Esophagus mucosa (tissue), 1 donor: ENCODE measurements around the gene DIS3L2. TPM values are rescaled to one million over a fixed set of nuclear protein-coding genes. Genes with fewer than 3 reads are reported as not detected.

Experiments used
- ATAC-seq: fragments of 200-7000 bp; cut with Tn5 transposase; one replicate; pipeline ENCODE4 v1.9.1; 2020
- total RNA-seq: library from RNA; stranded (reverse); gene quantifications from one replicate; pipeline ENCODE4 v1.2.4, GENCODE V29; 2023
- donor health status: DM: yes; HTN: yes; CAD: no.

Gene DIS3L2, protein sequence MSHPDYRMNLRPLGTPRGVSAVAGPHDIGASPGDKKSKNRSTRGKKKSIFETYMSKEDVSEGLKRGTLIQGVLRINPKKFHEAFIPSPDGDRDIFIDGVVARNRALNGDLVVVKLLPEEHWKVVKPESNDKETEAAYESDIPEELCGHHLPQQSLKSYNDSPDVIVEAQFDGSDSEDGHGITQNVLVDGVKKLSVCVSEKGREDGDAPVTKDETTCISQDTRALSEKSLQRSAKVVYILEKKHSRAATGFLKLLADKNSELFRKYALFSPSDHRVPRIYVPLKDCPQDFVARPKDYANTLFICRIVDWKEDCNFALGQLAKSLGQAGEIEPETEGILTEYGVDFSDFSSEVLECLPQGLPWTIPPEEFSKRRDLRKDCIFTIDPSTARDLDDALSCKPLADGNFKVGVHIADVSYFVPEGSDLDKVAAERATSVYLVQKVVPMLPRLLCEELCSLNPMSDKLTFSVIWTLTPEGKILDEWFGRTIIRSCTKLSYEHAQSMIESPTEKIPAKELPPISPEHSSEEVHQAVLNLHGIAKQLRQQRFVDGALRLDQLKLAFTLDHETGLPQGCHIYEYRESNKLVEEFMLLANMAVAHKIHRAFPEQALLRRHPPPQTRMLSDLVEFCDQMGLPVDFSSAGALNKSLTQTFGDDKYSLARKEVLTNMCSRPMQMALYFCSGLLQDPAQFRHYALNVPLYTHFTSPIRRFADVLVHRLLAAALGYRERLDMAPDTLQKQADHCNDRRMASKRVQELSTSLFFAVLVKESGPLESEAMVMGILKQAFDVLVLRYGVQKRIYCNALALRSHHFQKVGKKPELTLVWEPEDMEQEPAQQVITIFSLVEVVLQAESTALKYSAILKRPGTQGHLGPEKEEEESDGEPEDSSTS
- total RNA-seq, result 25.0 TPM

- ATAC-seq, result peak; percentile 97
Measured at GRCh38 chr2:231961349-231962166, at the start of gene DIS3L2. DIS3L2 (plus strand) TSS chr2:231961713; CDS start chr2:232014928, 53,215 bp downstream.

DNA sequence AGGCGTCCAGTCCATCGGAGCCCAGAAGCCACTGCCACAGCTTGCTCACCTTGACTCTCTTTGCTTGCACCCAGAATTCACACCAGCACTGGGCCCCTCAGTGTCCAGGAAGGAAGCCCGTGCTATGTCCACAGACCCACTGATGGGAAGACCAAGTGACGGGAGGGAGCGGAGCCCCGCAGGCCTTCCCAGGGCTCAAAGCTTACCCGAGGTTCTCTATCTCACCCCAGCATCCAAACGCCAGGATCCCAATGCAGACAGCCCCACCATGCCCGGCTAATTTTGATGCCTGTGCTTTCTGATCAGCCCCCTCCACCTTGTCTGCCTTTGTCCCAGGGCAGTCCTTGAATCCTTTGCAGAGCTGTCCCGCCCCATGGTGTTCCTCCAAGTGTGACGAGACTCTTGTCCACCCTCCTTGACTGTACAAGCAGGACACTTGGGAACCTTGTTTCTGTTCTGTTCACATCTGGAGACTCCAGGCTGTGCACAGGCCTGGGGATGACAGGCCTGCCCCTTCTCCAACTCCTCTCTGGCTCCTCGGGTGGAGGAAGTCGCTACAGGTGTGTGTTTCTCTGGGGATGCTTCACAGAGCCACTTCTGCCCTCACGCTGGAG lies 47.3 kb upstream of the DIS3L2 start:
- no peak for ATAC-seq

DNA sequence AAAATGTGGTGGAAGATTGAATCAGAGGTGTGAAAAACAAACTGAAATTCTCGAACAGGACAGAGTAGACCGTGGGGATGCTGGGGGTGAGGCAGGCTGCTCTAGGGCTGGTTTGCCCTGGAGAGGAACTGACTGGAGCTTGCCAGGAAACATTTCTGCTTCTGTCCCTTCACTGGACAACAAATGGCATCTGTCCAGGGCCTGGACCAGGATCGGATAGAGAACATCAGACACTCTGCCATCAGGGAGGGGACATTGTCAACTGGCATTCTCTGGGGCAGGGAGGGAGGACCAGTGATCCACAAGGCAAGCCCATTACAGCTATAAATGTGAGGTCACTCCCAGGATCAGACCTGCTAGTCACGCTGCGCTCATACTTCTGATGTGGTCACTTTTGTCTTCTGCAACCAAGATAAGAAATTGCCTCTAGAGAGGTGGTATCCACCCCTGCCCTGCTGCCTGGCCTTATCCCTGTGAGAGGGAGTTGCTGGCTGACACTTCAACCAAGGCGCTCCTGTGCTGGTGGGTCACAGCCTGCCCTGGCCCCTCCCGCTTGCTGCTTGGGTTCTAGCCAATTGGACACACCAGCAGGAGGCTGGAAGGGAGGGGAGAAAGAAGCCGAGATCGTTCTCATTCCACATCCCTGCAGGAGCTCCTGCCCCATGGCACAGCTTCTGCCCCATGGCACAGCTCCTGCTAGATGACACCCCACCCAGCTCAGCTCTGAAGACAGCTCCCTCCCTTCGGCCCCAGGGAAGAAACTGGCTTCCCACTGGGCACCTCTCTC lies 44.0 kb upstream of the DIS3L2 start:
- ATAC-seq, result peak; percentile 17

DNA sequence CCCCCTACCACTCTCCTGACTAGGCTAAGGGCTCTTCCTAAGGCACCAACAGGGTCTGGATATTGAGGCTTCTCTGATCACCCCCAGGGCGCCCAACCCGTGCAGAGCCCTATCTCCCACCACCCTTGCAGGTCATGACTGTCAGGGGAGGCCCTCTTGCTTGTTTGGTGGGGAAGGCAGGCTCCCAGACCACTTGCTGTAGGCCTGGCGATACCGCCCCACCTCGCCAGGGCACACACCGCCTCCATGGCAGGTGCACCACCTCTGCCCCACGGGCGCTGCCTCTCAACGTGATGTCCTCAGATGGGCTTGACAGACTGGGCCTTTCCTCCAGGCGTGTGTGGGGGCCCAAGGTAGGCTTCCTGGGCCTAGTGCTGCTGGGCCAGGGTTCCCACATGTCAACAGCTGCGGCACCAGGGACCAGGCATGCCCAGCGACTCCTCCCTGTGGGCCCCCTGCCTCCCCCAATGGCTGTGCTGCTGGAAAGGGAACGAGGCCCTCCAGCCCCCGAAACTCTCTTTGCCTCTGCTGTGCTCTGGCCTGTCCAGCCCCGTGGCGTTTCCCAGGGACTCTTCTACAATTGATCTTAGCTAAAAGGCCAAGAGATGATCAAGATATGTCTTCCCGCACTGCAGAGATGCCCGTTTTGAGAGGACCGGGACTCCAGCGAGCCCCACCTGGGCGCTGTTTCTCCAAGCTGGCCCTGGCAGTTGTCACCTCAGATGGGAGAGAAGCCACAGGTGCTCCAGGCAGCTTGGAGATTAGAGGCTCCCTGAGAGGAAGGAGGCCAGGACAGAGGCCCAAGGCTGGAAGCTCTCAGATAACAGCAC lies 42.8 kb upstream of the DIS3L2 start:
- no peak for ATAC-seq

DNA sequence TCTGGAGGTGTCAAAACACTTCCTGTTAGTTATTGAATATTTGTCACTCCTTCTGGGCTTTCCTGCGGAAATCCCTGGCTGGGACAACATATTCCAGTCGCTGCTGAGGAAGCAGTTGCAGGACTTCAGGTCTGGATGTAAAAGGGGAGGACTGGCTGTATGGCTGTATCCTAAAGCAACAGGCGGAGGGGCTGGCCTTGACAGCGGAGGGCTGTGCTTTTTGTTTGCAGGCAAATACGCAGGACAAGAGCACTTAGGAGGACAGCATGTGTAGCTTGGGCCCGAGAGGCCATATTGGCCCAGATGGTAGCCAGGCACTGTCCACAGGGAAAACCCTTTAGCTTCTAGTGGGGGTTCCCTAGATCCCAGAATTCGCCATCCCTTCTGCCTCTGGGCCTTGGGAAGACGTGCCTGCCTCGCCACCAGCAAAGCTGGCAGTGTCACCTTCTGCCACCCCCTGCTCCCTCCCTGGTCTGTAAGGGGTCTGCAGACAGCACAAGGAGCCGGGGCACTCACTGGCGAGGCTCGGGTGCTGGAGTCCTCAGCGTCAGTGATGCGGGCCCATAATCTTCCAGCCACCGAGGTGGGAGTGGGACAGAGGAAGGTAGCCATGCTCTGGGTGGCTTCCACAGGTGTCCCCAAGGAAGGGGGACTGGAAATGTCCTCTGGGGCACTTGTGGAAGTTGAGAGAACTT lies 42.0 kb upstream of the DIS3L2 start:
- ATAC-seq, result no peak

GRCh38 chr2:231920366-231920765 lies 41.1 kb upstream of the DIS3L2 start:
- ATAC-seq, result no peak

DNA sequence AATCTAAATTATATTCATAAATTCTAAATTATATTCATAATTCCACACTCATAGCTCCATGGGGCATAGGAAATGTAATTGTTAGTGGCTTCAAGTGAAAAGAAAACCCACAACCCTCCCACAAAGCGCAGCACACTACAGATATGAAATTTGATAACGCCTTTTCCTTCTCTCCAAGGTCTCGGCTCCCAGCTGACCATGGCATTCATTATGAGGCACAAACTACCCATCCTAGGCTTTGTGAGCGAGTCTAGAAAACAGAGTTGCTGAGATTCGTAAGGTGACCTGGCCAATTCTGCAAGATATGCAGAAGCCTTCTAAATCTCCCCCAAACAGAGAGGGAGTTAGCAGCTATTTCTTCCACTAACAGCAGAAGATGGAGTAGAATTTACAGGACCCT lies 40.7 kb upstream of the DIS3L2 start:
- ATAC-seq, result no peak

GRCh38 chr2:231922311-231923009 lies 39.1 kb upstream of the DIS3L2 start:
- no peak for ATAC-seq

- ATAC-seq, result no peak
Measured at GRCh38 chr2:231923010-231923344, 38.5 kb upstream of the DIS3L2 start.

GRCh38 chr2:231923951-231924888 lies 37.3 kb upstream of the DIS3L2 start:
- ATAC-seq, result no peak

DNA sequence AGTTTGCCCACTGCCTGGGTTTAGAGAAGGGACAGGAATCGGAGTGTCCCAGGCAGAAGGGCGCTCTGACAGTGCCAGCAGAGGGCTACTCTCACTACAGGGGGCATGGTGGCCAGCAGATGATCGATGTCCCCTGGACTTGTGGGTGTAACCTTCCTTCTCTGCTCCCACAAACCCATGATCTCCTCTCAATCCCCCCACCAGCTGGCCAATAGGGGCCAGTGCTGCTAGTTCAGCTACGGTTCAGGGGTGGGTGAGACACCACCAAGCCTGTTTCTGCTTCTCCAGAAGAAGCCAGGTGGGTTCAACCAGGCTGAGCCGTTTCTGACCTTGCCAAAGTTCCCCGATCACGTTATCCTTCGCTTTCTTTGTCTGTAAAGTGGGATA lies 36.6 kb upstream of the DIS3L2 start:
- no peak for ATAC-seq

DNA sequence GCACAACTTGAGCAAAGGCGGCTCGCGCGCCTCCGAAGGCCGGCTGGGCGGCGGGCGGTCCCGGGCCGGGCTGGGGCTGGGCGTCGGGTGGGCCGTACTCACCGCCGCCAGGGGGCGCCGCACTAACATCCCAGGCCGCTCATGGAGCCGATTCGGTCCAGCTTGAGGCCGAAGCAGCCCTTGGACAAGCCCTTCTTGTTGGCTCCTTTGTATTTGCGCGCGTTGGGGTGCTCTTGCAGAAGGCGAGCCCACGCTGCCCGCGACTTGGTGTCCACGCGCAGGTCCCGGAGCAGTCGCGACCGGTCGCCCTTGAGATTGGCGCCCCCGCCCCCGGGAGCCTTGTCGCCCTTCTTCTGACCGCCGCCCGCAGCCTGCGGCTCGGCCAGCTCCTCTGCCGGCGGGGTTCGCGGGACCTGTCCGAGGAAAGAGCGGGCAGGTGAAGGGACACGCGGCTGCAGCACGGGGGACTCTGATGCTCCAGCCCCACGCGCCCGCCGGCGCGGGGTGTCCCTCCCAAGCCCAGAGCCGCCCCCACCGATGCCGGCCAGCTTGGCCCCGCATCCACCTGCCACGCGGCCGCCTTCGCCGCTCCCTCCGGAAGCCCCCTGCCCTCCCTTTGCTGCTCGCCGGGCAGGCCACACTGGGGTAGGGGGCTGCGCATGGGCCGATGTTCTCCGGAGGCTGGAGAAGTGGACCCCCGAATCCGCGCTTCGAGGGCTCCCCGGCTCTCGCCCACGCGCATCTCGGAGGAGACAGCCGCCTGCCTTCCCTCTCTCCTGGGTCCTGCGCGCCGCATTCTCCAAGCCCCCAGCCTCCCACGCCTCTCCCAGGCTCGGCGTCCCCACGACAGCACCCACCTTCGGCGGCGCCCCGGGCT lies 36.0 kb upstream of the DIS3L2 start:
- peak; percentile 87 for ATAC-seq

DNA sequence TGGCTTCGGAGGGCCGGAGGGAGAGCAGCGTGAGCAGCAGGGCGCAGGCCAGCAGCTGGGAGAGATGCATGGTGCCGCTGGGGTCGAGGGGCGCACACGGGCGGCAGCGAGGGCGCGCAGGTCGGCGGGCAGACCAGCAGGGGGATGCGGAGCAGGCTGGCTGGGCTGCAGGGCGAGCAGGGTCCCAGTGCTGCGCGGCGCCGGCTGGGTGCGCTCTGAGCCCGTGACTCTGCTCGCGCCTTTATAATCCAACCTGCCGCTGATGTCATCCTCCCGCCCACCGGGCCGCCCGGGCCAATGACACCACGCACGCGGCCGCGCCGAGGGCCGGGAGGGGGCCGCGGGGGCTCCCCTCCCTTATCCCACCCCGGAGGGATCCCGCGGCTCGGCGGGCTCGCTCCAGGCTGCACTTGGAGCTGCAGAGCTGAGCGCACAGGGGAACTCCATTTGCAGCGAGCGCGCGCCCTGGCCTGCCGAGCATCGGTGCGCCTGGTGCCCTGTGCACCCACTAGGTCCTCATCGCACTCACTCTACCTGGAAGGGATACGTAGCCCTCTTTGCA lies 35.3 kb upstream of the DIS3L2 start, which contains the start of gene NPPC:
TSS of gene NPPC (minus strand) at position 217 of the 562 bp plus-strand sequence. CDS start at position 70, 147 bp downstream.
- peak; percentile 73 for ATAC-seq

- peak; percentile 11 for ATAC-seq
Measured at GRCh38 chr2:231926761-231927565, 34.5 kb upstream of the DIS3L2 start.

- ATAC-seq, result no peak
Measured at GRCh38 chr2:231927566-231927890, 34.0 kb upstream of the DIS3L2 start.

GRCh38 chr2:231928481-231928880 lies 33.0 kb upstream of the DIS3L2 start:
- no peak for ATAC-seq
